Stimulated activated CD8-positive, alpha-beta memory T cell treated with anti-CD3 and anti-CD28 coated beads, Interleukin-2, amount 100 ng/mL, for 48 hours (primary cell): ENCODE data around the gene HMGCL.
"Not testable (repeated sequence)": the region's sequence is repeated elsewhere in the genome, so short reads cannot be mapped to it uniquely, and the experiment has no call there.

Experiments
- DNase-seq, 2 donors: peaks; one replicate each; pipeline ENCODE4 v3.0.0-alpha.2; 2020; ENCODE audit warnings: low read depth in 2 of 2

Gene HMGCL

DNA sequence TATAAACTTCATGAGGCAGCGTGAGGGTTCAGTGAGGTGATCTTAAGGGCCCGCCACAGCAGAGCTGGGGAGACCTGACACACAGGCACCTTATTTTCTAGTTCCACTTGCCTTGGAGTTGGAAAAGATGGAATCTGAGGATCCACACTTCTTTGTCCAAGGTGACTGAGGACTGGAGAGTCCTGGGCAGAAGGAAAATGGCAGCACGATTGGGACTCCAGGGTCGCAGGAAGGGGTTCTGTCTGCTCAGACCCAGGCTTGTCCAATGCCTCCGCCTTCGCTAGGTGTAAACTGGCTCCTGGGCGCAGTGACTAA is 26.0 kb downstream of the HMGCL start:
- no peak for DNase-seq

GRCh38 chr1:23798662-23799142 is 26.5 kb downstream of the HMGCL start:
- no peak for DNase-seq

DNA sequence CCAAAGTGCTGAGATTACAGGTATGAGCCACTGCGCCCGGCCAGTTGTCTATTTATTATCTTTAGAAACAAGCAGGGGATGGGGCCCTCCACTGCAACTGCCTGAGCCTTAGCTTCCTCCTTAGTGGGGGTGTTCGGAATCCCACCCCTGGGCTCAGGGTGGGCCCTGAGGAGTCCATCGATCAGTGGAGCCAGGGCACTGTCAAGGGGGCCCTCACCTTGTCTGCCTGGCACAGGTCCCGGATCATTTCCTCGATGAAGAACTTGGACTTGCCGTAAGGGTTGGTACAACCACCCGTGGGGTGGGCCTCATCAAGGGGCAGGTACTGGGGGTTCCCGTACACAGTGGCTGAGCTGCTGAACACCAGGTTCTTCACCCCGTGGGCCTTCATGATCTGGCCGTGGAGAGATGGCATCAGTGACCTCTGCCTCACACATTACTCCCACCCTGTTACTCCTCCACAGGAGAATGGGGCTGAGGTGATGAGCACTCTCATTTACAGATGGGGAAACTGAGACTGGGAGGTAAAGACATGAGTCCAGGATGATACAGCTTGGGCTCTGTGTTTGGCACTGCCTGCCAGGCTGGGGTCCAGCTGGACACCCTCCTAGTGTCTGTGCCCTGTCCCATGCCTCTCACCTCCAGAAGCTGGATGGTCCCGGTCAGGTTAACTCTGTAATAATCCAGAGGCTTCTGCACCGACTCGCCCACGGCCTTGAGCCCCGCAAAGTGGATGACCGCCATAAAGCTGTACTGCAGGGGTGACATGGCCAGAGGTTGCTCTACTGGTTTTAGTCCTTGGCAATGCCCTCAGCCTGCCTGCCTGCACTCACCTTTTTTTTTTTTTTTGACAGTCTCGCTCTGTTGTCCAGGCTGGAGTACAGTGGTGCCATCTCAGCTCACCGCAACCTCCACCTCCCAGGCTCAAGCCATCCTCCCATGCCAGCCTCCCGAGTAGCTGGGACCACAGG is 27.5 kb downstream of the HMGCL start:
- DNase-seq: no peak

GRCh38 chr1:23796466-23797271 is 28.6 kb downstream of the HMGCL start:
- DNase-seq: no peak

GRCh38 chr1:23795676-23796465 is 29.4 kb downstream of the HMGCL start:
- DNase-seq: no peak

DNA sequence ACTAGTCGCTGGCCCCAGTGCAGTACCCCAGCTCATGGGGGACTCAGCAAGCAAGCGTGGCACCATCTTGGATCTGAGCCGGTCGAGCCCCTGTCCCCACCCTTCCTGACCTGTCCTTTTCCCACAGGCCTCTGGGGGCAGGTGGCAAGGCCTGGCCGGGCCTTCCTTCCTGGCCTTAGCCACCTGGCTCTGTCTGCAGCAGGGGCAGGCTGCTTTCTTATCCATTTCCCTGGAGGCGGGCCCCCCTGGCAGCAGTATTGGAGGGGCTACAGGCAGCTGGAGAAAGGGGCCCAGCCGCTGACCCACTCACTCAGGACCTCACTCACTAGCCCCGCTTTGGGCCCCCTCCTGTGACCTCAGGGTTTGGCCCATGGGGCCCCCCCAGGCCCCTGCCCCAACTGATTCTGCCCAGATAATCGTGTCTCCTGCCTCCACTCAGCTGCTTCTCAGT is 30.5 kb downstream of the HMGCL start:
- DNase-seq: not testable (repeated sequence)

DNA sequence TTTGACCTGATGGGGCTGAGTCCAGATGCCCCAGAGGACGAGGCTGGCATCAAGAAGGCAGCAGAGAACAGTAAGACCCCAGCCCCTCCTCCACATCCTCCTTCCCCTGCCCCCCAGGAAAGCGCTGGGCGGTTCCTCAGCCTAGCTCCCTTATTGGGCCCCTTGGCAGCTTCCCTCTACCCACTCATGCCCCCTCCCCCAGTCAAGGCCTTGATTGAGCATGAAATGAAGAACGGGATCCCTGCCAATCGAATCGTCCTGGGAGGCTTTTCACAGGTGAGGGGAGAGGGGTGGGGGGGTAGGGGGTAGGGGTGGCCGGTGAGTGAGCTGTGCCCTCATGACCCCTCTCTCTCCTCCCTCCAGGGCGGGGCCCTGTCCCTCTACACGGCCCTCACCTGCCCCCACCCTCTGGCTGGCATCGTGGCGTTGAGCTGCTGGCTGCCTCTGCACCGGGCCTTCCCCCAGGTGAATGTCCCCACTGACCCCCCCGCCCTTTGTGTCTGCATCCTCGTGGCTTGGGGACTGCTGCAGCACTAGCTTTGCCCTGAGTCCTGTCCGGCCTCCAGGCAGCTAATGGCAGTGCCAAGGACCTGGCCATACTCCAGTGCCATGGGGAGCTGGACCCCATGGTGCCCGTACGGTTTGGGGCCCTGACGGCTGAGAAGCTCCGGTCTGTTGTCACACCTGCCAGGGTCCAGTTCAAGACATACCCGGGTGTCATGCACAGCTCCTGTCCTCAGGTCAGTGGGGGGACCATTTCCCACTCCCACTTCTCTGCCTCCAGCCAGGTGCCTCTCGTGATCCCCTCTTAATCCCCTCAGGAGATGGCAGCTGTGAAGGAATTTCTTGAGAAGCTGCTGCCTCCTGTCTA is 31.1 kb downstream of the HMGCL start:
- DNase-seq: no peak

- DNase-seq: no peak
These were observed 32.0 kb downstream of the HMGCL start for GRCh38 chr1:23793018-23793781.

GRCh38 chr1:23792151-23792945 is 32.9 kb downstream of the HMGCL start:
- no peak for DNase-seq

GRCh38 chr1:23791516-23792047 is 33.6 kb downstream of the HMGCL start:
- no peak for DNase-seq

DNA sequence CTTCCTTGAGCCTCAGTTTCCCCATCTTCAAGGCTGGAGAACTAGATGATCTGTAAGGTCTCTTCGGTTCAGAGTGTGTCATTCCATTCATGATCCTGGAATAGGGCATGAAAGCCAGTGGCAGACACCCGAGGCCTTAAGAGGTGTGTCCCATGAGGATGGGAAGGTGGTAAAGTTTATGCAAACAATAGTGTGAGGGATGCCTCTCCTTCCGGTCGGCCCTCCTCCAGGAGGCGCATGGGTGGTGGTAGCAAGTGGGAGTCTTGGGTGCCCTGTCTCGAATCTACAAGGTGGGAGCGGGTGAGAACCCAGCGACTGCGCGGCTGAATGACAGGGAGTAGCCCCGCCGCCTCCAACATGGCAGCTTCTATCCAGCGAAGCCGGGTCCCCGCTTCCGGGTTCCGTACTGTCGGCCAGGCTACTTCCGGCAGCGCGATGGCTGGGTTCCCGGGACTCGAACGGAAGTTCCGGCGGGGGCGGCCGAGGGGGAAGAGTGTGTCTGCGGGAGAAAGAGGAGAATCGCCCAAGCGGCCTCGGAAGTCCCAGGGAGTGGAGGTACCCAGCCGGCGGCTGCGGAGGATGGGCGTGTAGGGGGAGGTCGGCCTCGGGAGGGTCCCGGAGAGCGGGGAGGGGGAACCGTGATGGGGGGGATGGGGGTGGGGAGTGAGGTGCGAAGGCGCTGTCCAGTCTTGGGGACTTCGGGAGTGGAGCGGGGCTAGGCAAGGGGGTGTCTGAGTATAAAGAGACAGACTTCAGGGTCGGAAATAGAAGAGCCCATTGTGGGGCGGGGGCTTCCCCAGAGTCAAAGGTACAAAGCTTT is 34.3 kb downstream of the HMGCL start, which contains the start of gene LYPLA2:
Gene LYPLA2 (plus strand): TSS at position 450 of the 820 bp plus-strand sequence. CDS start 1,538 bp downstream, outside the sequence.
- peak; percentile 87 to 88 for DNase-seq

DNA sequence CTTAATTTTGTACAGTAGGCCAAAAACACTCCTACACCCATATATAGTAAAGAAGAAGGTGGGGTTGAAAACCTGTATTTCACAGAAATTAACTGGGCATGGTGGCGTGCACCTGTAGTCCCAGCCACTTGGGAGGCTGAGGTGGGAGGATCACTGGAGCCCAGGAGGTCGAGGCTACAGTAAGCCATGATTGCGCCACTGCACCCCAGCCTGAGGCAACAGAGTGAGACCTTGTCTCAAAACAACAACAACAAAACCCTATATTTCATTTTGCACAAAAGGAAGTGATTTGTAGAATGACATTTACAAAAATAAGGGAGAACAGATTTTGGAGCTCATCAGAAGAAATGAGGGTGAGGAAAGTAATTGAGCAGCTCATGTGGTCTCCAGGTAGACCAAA is 36.5 kb downstream of the HMGCL start:
- DNase-seq: no peak

DNA sequence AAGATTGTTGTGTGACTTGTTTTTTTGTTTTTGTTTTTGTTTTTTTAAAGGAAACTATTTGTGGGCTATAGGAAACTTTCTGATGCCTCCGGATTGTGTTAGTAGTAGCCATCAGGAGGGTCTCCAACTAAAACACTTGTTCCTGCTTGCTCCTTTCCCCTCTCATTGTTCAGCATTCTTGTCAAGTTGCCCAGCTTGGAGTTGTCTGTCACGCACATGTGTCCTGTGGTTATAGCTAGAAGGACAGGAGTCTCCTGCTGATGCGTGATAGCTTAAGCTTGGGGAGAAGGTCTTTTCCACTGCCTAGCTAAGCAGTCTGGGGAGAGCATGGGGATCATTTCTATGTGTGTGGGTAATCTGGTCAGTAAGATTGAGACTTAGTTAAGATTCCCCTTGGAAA is 37.5 kb downstream of the HMGCL start:
- no peak for DNase-seq

- DNase-seq: no peak
These were observed 40.4 kb downstream of the HMGCL start for GRCh38 chr1:23784846-23785245.

GRCh38 chr1:23783141-23783540 is 42.1 kb downstream of the HMGCL start:
- DNase-seq: not testable (repeated sequence)

DNA sequence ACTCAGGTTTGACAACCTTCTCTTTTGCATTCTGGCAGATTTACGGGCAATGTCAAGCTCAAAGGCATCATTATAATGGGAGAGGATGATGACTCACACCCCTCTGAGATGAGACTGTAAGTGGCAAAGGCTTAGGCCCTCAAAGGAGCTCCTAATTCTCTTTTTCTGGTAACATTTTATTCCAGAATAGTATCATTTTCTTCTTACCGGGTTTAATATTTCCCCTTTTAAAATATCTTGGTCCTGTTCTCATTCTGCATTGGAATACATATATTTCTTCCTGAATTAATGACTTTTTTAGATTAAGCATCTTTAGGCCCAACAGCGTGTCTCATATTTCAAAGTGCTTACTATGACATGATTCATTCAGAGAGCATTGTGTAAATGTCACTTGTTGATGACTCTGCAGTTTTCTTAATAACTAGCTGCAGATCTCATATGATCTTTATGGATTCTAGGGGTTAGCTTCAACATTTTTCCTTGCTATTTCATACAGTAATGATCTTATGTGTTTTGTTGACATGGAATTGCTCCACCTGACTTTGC is 45.3 kb downstream of the HMGCL start:
- DNase-seq: no peak

DNA sequence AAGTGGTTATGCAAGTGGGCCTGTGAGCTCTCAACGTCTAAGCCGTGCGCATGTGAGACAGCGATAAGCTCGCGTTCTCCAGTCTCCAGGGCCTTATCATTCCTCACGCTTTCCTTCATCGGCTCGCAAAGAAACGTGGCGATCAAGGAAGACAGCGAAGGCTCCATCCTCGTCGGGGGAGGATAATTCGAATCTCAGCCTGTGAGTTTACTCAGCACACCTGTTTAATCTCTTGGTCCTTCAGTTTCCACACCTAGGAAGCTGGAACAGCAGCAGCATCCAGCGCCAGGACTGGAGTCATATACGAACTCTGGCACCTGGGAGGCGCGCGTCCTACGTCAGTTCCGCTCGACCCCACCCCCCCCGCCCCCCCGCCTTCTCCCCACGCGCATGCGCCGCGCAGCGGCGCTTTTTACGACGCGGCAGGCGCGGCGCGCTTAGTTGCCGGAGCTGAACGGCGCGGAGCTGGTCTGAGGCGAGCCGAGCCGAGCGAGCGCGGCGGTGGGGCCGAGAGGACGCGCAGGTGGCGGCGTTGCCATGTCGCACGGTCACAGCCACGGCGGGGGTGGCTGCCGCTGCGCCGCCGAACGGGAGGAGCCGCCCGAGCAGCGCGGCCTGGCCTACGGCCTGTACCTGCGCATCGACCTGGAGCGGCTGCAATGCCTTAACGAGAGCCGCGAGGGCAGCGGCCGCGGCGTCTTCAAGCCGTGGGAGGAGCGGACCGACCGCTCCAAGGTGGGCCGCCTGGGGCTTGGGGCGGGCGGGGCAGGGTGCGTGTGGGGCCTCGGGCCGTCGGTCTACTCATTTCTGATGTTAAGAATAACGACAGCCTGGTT is 47.0 kb downstream of the HMGCL start, which contains the start of gene PITHD1:
Gene PITHD1 (plus strand): TSS at position 440 of the 836 bp plus-strand sequence. CDS start 98 bp downstream, at position 538.
- peak; percentile 64 to 69 for DNase-seq
